H1 (cell line): ENCODE results near the gene ANO6. TPM values are rescaled to one million over a fixed set of nuclear protein-coding genes. Genes with fewer than 3 reads are reported as not detected.

Experiments used
- ASH2L ChIP-seq: fragments of 200-600, 300-600 bp; sonication (generic); IDR thresholded peaks from one replicate; pipeline ENCODE4 v1.7.1; 2017; ENCODE audit warnings: low read length
- CEBPB ChIP-seq: IDR thresholded peaks from 2 replicates; pipeline ENCODE4 v1.6.1; 2012; ENCODE audit warnings: low read depth, low read length
- E2F6 ChIP-seq: IDR thresholded peaks from 2 replicates; pipeline ENCODE4 v1.6.1; 2012; ENCODE audit warnings: inconsistent platforms
- EGR1 ChIP-seq: IDR thresholded peaks from 2 replicates; pipeline ENCODE4 v1.6.1; 2011; ENCODE audit warnings: low read depth, low read length, borderline replicate concordance
- HDAC2 ChIP-seq, 2 experiments: fragments of 300-600 bp in 1 of 2; sonication (generic) in 1 of 2; IDR thresholded peaks; 2 replicates each; pipeline ENCODE4 v1.6.1; 2011 to 2012; ENCODE audit warnings: low read depth in 2 of 2, low read length in 2 of 2, mild to moderate bottlenecking in 2 of 2, moderate library complexity in 2 of 2, borderline replicate concordance in 1 of 2, inconsistent platforms in 1 of 2
- JUND ChIP-seq: IDR thresholded peaks from 2 replicates; pipeline ENCODE4 v1.6.1; 2011; ENCODE audit warnings: mild to moderate bottlenecking, improper control_type of control experiment, low read length
- POU5F1 ChIP-seq: IDR thresholded peaks from 2 replicates; pipeline ENCODE4 v1.6.1; 2011; ENCODE audit warnings: low read depth, mild to moderate bottlenecking, low read length, moderate library complexity
- RAD21 ChIP-seq, 2 experiments: IDR thresholded peaks in 1 of 2; conservative IDR thresholded peaks in 1 of 2; 2 replicates each; pipeline ENCODE4 v1.6.1; 2011; ENCODE audit warnings: low read depth in 2 of 2, low read length in 2 of 2, improper control_type of control experiment in 1 of 2, inconsistent platforms in 1 of 2, mild to moderate bottlenecking in 1 of 2, moderate library complexity in 1 of 2
- SIN3A ChIP-seq, 2 experiments: IDR thresholded peaks in 1 of 2; conservative IDR thresholded peaks in 1 of 2; 2 replicates each; pipeline ENCODE4 v1.6.1; 2011 to 2012; ENCODE audit warnings: low read length in 2 of 2, improper control_type of control experiment in 1 of 2, low read depth in 1 of 2, mild to moderate bottlenecking in 1 of 2
- SRF ChIP-seq: IDR thresholded peaks from 2 replicates; pipeline ENCODE4 v1.6.1; 2011; ENCODE audit warnings: mild to moderate bottlenecking, low read depth, low read length, moderate library complexity
- polyA plus RNA-seq, 7 experiments: library from polyadenylated mRNA; depleted of rRNA in 3 of 7; stranded (reverse) in 5 of 7; unstranded in 2 of 7; fragments of >200 nt in 5 of 7; fragments of 200-250 nt in 2 of 7; gene quantifications; 1 replicate in 5 of 7; 2 replicates in 1 of 7; 4 replicates in 1 of 7; pipeline versions ENCODE4 v1.2.1 to v1.2.3, GENCODE V29; 2011 to 2013; ENCODE audit warnings: missing spikeins in 2 of 7, mixed read lengths in 2 of 7
- total RNA-seq: library from RNA; stranded (reverse); fragmentation: NEBNext Ultra II Directional; extraction: Animal tissue kit (Norgen Biotek cat#: 25700); gene quantifications from 2 replicates; pipeline ENCODE4 v1.2.1, GENCODE V29; 2021
- TF ChIP-seq, protein P1 (sequence below): IDR thresholded peaks from 2 replicates; pipeline ENCODE4 v1.6.1; 2012; ENCODE audit warnings: low read length, inconsistent platforms

ANO6 gene
- total and polyA plus RNA-seq, 2 of the 8 experiments (the other 6 are each of a cell fraction or from before 2014, with no cell fraction given) = 15.1 to 39.7 TPM

DNA sequence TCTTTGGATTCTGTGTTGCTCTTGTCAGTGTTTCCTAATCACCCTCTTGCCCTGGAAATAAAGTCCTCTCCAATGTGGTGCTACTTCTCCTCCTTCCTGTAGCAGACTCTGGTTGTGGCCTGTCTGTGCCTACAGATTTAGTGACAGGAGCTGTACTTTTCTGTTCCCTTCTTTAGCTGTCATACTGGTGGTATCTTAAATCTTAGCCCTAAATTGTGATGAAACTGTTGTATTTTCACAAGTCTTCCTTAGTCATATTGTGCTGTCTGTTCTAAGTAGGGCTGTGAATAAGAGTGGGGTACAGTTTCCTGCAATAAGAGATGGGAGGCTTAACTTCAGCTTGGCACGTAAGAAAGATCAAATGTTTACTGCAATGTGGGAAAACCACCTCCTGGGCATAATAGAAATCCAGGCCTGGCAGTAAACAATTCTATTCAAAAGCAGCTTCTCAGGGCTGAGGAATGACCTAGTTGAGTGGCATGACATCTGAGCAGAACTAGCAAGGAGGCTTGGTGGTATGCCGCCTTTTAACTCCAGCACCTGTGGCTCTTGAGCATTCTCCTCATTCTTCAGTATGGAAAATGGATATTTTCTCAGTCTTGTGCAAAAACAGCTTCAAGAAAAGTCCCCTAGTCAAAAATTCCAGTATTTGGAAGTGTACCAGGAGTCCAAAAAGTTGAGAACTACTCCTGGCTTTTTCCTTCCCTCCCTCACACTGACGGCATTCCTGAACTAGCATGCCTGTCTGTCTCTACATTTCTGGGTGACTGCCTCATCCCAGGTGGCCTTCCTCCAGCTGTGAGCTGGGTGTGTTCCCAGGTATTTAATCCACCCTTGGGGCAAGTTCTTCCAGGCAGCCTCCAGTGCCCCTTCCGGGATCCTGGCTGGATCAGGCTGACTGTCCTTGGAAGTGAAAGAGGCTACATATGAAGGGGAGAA, 19.5 kb downstream of the ANO6 start (continued):
- TF ChIP-seq, protein P1, sequence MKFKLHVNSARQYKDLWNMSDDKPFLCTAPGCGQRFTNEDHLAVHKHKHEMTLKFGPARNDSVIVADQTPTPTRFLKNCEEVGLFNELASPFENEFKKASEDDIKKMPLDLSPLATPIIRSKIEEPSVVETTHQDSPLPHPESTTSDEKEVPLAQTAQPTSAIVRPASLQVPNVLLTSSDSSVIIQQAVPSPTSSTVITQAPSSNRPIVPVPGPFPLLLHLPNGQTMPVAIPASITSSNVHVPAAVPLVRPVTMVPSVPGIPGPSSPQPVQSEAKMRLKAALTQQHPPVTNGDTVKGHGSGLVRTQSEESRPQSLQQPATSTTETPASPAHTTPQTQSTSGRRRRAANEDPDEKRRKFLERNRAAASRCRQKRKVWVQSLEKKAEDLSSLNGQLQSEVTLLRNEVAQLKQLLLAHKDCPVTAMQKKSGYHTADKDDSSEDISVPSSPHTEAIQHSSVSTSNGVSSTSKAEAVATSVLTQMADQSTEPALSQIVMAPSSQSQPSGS = no peak
- TF ChIP-seq SRF (no peak), EGR1 (no peak), E2F6 (no peak), CEBPB (no peak), SIN3A (conservative IDR thresholded peaks at IDR 0.05 in 1 of 2, IDR thresholded peaks at IDR 0.05 in 1 of 2; ENCODE audit: low read depth in 1 of 2, low read length in 2 of 2) (0 out of 4 replicates have a peak, but pooled peaks of 1 of the 2 experiments have one; percentile 46), HDAC2 (IDR thresholded peaks at IDR 0.05; ENCODE audit: borderline replicate concordance in 1 of 2, low read depth in 2 of 2, low read length in 2 of 2) (peak in 1 of 2 experiments; percentile 5; a peak in 1 of 4 replicates), POU5F1 (no peak), JUND (0 out of 2 replicates have a peak, but pooled peaks have one; percentile 49), RAD21 (IDR thresholded peaks at IDR 0.05 in 1 of 2, conservative IDR thresholded peaks at IDR 0.05 in 1 of 2; ENCODE audit: low read depth in 2 of 2, low read length in 2 of 2) (no peak), ASH2L (peak; percentile 23)
- TF ChIP-seq, all 59 proteins: peak for 5
